ENCODE results near the gene STAC3.

DNA sequence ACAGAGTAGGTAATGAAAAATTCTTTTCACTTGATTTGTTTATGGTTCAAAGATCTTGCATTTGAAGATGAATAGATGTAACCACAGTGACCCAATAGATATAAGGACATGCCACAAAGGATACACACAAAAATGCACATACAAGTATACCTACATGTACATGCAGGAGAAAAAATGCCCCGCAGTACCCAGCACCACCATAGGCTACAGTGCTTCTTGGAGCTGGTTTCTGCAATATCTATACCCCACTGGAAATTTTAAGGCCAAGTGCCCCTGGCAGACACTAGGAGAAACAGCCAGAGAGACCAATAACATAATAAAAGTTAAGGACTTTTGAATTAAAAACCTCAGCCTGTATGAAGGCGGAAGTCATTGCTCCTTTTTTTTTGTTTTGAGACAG, 12.1 kb upstream of the STAC3 start:
- TF ChIP-seq CTCF (IDR thresholded peaks at IDR 0.05; ENCODE audit: insufficient read depth, low read depth, low read length) = no peak
- no peak for TF ChIP-seq EZH2 (IDR thresholded peaks at IDR 0.05; ENCODE audit: insufficient read depth, low read length)

Measured in astrocyte (in vitro differentiated cells and primary cell).